Heart left ventricle (tissue), 16 donors: Measurements from ENCODE around the gene MCCD1. TPM values are rescaled to one million over a fixed set of nuclear protein-coding genes. Genes with fewer than 3 reads are reported as not detected.

Experiments
- ATAC-seq, 4 donors: fragments of 200-7000 bp; cut with Tn5 transposase; one replicate each; pipeline ENCODE4 v1.9.1; 2020 to 2022; ENCODE audit warnings: moderate library complexity in 4 of 4, mild to moderate bottlenecking in 3 of 4, moderate number of reproducible peaks in 1 of 4
- DNase-seq, 5 donors: peaks; one replicate each; pipeline ENCODE4 v3.0.0-alpha.2; 2020
- H3K27ac ChIP-seq, 12 donors: fragments of 200-600 bp; sonication (generic) in 4 of 12; one replicate each; pipeline versions ENCODE4 v1.5.0 to v1.8.0; 2016 to 2022; ENCODE audit warnings: mild to moderate bottlenecking in 2 of 12
- H3K27me3 ChIP-seq, 9 donors: fragments of 200-600 bp; sonication (generic) in 2 of 9; one replicate each; pipeline versions ENCODE4 v1.5.1 to v1.8.0; 2016 to 2022; ENCODE audit warnings: mild to moderate bottlenecking in 3 of 9
- H3K36me3 ChIP-seq, 9 donors: fragments of 200-600 bp; sonication (generic) in 2 of 9; one replicate each; pipeline versions ENCODE4 v1.5.0 to v1.8.0; 2018 to 2022; ENCODE audit warnings: mild to moderate bottlenecking in 2 of 9
- H3K4me1 ChIP-seq, 12 donors: fragments of 200-600 bp; sonication (generic) in 4 of 12; one replicate each; pipeline versions ENCODE4 v1.5.0 to v1.8.0; 2016 to 2022; ENCODE audit warnings: mild to moderate bottlenecking in 3 of 12
- H3K4me3 ChIP-seq, 12 donors: fragments of 200-600 bp; sonication (generic) in 4 of 12; one replicate each; pipeline versions ENCODE4 v1.5.0 to v1.8.0; 2017 to 2022; ENCODE audit warnings: mild to moderate bottlenecking in 9 of 12, moderate library complexity in 4 of 12
- H3K9me3 ChIP-seq, 12 donors: fragments of 200-600 bp; sonication (generic) in 4 of 12; one replicate each; pipeline versions ENCODE4 v1.5.0 to v1.8.0; 2016 to 2022; ENCODE audit warnings: mild to moderate bottlenecking in 1 of 12
- POLR2A ChIP-seq, 2 donors: fragments of 450-650 bp; IDR thresholded peaks; one replicate each; pipeline ENCODE4 v1.6.1; 2017; ENCODE audit warnings: antibody characterized with exemption in 2 of 2, mild to moderate bottlenecking in 2 of 2, moderate library complexity in 2 of 2
- WGBS, 4 donors: extraction: QIAGEN DNeasy Blood & Tissue Kit in 2 of 4; methylation state at CpG; one replicate each; pipeline versions ENCODE4 v1.1.5 to v1.1.7; 2013 to 2018; 5-methylcytosine and 5-hydroxymethylcytosine counted together
- intact Hi-C, 10 donors: fragments of 100-400 bp; cut with DNase I; formaldehyde crosslinking; loops; one replicate each; pipeline versions ENCODE4 v1.11.1 to v1.14.2; 2022
- polyA plus RNA-seq, 2 donors: library from polyadenylated mRNA; stranded (reverse); fragments of 200-250 nt; gene quantifications; one replicate each; pipeline ENCODE4 v1.2.3, GENCODE V29; 2013
- total RNA-seq, 9 donors: library from RNA; depleted of rRNA in 2 of 9; stranded (reverse); fragments of >200 nt in 2 of 9; fragmentation: NEBNext Ultra II Directional in 3 of 9; extraction: Animal tissue kit (Norgen Biotek cat#: 25700) in 3 of 9; gene quantifications; one replicate each; pipeline versions ENCODE4 v1.1.0 to v1.2.4, GENCODE V29; 2016 to 2023
- TF ChIP-seq, protein P1 (sequence below), 12 donors: fragments of 200-600 bp; sonication (generic) in 4 of 12; IDR thresholded peaks; one replicate each; pipeline versions ENCODE4 v1.5.0 to v1.8.0; 2018 to 2022; ENCODE audit warnings: antibody characterized with exemption in 12 of 12, mild to moderate bottlenecking in 5 of 12
- donor health status: ischemic (EF 13 %, LVEDD 7.1; RV severe dilation, severe dysfunction).
- donor health status: healthy with polysubstance abuse.
- donor health status: DM: no; HTN: yes; CAD: no.
- donor health status: DM: no; HTN: no; CAD: no.
- donor health status: ischemic (EF 25% LVEDD 6.9; RV normal size, moderate dysfunction).
- donor health status: ischemic (EF 25% LVEDD 5.7; RV mildly dilated, moderate dysfunction).
- donor health status: healthy.
- donor health status: DM: yes; HTN: yes; CAD: no.
- donor health status: ischemic (EF 35%, LVEDD 5.7; RV mildly dilated, moderate dysfunction).
- donor health status: nonischemic (EF 11% LVEDD 7.7; RV severe dilation, severe dysfunction).
- donor health status: DM: yes; HTN: yes; CAD: no.
- donor health status: PGD.
- donor health status: ischemic (EF 29% LVEDD 5.4; RV normal size, mild dysfunction).
- donor health status: nonischemic (EF 23%, LVEDD 6.1; RV moderate dilation, normal function).

The MCCD1 gene
- total and polyA plus RNA-seq, 11 donors, result not detected

GRCh38 chr6:31531162-31531561 lies 2.4 kb downstream of the MCCD1 start:
- no peak for TF ChIP-seq POLR2A (IDR thresholded peaks at IDR 0.05)
- ATAC-seq (no peak), DNase-seq (no peak)
- no peaks in the 10 kb centered on the region for H3K27me3 ChIP-seq
- peaks cover 2 to 69% (median 68%) of the 10 kb centered on the region in 9 donors for H3K36me3 ChIP-seq
- H3K4me3 ChIP-seq, result no peak overlapping the region
- intact Hi-C loops, result loop anchor here in 1 of 10 donors (5.0 kb wide), 1 partner anchor 39 kb away; no protein-coding TSS in a partner anchor
- 83 to 93% (median 90%) methylated on average over 7 of the region's 7 CpGs for WGBS, 4 donors
- H3K27ac ChIP-seq, result no peak overlapping the region
- peaks cover 0 to 8% (median 0%) of the 10 kb centered on the region in 12 donors for H3K4me1 ChIP-seq
- H3K9me3 ChIP-seq, result no peaks in the 10 kb centered on the region

GRCh38 chr6:31531771-31532643 lies 3.2 kb downstream of the MCCD1 start:
- DNase-seq, result no peak
- peak overlapping the region in 2 of 12 donors; percentile 39 to 64 for H3K27ac ChIP-seq
- no peaks in the 10 kb centered on the region for H3K27me3 ChIP-seq
- peaks cover 2 to 77% (median 77%) of the 10 kb centered on the region in 9 donors for H3K36me3 ChIP-seq
- no peak for TF ChIP-seq POLR2A (IDR thresholded peaks at IDR 0.05)
- TF ChIP-seq, protein P1, sequence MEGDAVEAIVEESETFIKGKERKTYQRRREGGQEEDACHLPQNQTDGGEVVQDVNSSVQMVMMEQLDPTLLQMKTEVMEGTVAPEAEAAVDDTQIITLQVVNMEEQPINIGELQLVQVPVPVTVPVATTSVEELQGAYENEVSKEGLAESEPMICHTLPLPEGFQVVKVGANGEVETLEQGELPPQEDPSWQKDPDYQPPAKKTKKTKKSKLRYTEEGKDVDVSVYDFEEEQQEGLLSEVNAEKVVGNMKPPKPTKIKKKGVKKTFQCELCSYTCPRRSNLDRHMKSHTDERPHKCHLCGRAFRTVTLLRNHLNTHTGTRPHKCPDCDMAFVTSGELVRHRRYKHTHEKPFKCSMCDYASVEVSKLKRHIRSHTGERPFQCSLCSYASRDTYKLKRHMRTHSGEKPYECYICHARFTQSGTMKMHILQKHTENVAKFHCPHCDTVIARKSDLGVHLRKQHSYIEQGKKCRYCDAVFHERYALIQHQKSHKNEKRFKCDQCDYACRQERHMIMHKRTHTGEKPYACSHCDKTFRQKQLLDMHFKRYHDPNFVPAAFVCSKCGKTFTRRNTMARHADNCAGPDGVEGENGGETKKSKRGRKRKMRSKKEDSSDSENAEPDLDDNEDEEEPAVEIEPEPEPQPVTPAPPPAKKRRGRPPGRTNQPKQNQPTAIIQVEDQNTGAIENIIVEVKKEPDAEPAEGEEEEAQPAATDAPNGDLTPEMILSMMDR (IDR thresholded peaks at IDR 0.05), result no peak
- ATAC-seq, result no peak
- H3K9me3 ChIP-seq, result no peaks in the 10 kb centered on the region
- H3K4me3 ChIP-seq, result no peak overlapping the region
- peaks cover 0 to 8% (median under 1%) of the 10 kb centered on the region in 12 donors for H3K4me1 ChIP-seq
- WGBS, 4 donors, result 74 to 78% (median 76%) methylated on average over 9 of the region's 9 CpGs
- intact Hi-C loops, result loop anchor here in 1 of 10 donors (5.0 kb wide), 1 partner anchor 40 kb away; no protein-coding TSS in a partner anchor

- TF ChIP-seq, protein P1 (IDR thresholded peaks at IDR 0.05), result no peak
- TF ChIP-seq POLR2A (IDR thresholded peaks at IDR 0.05), result no peak
- WGBS, 4 donors, result 43 to 55% (median 45%) methylated on average over 9 of the region's 9 CpGs
- H3K27me3 ChIP-seq, result no peaks in the 10 kb centered on the region
- H3K9me3 ChIP-seq, result no peaks in the 10 kb centered on the region
- H3K36me3 ChIP-seq, result peaks cover 2 to 86% (median 85%) of the 10 kb centered on the region in 9 donors
- DNase-seq (no peak), ATAC-seq (no peak)
- peak overlapping the region in 2 of 12 donors; percentile 39 to 64 for H3K27ac ChIP-seq
- H3K4me1 ChIP-seq, result peaks cover 0 to 8% (median 1%) of the 10 kb centered on the region in 12 donors
- no peak overlapping the region for H3K4me3 ChIP-seq
- intact Hi-C loops, result loop anchor here in 1 of 10 donors (5.0 kb wide), 1 partner anchor 41 kb away; no protein-coding TSS in a partner anchor
Measured at GRCh38 chr6:31532644-31533454, 4.1 kb downstream of the MCCD1 start.

- H3K27ac ChIP-seq, result no peak overlapping the region
Measured at GRCh38 chr6:31533455-31533841, 4.7 kb downstream of the MCCD1 start.

More at GRCh38 chr6:31533455-31533841, 4.7 kb downstream of the MCCD1 start:
- Histone ChIP-seq H3K4me1 (peaks cover 0 to 14% (median 4%) of the 10 kb centered on the region in 12 donors), H3K27me3 (no peaks in the 10 kb centered on the region), H3K36me3 (peaks cover 2 to 92% (median 91%) of the 10 kb centered on the region in 9 donors), H3K9me3 (no peaks in the 10 kb centered on the region), H3K4me3 (no peak overlapping the region)
- DNase-seq (no peak), ATAC-seq (no peak)
- WGBS, 4 donors, result 90 to 100% (median 94%) methylated on average over 1 of the region's 1 CpG
- TF ChIP-seq POLR2A (IDR thresholded peaks at IDR 0.05), result no peak
- TF ChIP-seq, protein P1 (IDR thresholded peaks at IDR 0.05), result no peak
- intact Hi-C loops, result loop anchor here in 1 of 10 donors (5.0 kb wide), 1 partner anchor 41 kb away; no protein-coding TSS in a partner anchor
